ENCODE results near the gene CYB5A. TPM values are rescaled to one million over a fixed set of nuclear protein-coding genes. Genes with fewer than 3 reads are reported as not detected.

CYB5A gene
- total RNA-seq, 1 donor from 2014 or later = 53.2 TPM

DNA sequence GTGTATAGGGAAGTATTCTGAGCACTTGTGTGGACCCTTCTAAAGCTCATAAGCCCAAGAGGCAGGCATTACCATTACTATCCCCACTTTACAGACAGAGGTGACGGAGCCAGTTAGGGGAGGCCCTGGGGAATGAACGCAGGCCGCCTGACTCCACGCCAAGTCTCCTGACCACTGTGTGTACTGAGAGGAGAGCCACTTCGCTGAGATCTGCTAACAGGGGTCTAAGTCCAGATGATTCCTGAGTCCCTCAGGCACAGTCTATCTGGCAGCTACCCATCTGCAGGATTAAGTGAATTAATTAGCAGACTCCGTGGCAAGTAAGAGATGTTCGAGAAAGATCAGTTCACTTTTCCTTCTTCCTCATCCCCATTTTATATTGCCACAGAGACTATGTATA is 13.7 kb downstream of the CYB5A start:
- Histone ChIP-seq H3K27me3 (ENCODE audit: control insufficient read depth, insufficient read depth, low read length) (no peaks in the 10 kb centered on the region), H3K36me3 (ENCODE audit: control insufficient read depth, insufficient read depth, low read length) (no peaks in the 10 kb centered on the region), H3K4me3 (ENCODE audit: low read depth, low read length) (no peak overlapping the region)
- DNase-seq (ENCODE audit: low read depth) (no peak), FAIRE-seq (no peak)
- TF ChIP-seq, protein P1, sequence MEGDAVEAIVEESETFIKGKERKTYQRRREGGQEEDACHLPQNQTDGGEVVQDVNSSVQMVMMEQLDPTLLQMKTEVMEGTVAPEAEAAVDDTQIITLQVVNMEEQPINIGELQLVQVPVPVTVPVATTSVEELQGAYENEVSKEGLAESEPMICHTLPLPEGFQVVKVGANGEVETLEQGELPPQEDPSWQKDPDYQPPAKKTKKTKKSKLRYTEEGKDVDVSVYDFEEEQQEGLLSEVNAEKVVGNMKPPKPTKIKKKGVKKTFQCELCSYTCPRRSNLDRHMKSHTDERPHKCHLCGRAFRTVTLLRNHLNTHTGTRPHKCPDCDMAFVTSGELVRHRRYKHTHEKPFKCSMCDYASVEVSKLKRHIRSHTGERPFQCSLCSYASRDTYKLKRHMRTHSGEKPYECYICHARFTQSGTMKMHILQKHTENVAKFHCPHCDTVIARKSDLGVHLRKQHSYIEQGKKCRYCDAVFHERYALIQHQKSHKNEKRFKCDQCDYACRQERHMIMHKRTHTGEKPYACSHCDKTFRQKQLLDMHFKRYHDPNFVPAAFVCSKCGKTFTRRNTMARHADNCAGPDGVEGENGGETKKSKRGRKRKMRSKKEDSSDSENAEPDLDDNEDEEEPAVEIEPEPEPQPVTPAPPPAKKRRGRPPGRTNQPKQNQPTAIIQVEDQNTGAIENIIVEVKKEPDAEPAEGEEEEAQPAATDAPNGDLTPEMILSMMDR (IDR thresholded peaks at IDR 0.05; ENCODE audit: insufficient read depth, low read length, severe bottlenecking) = no peak

DNA sequence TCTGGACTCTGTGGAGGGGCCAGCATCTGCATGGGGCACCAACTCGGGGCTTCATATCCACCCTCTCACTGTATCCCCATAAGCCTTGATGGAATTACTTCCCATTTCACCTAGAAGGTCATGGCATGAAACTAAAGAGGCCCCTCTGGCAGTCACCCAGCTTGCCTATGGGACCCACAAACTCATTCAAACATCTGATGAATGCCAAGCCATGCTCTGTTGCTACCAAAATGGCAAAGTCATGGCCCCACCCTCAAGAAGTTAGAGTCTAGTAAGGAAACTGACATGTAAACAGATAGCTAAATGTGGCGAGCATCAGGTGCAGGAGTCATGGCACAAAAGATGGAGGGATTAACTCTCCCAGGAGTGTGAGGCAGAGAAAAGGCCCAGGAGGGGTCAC is 14.5 kb downstream of the CYB5A start:
- no peak for FAIRE-seq
- no peak for DNase-seq (ENCODE audit: low read depth)
- TF ChIP-seq, protein P1 (IDR thresholded peaks at IDR 0.05; ENCODE audit: insufficient read depth, low read length, severe bottlenecking) = no peak
- Histone ChIP-seq H3K36me3 (ENCODE audit: control insufficient read depth, insufficient read depth, low read length) (no peaks in the 10 kb centered on the region), H3K27me3 (ENCODE audit: control insufficient read depth, insufficient read depth, low read length) (no peaks in the 10 kb centered on the region), H3K4me3 (ENCODE audit: low read depth, low read length) (no peak overlapping the region)

DNA sequence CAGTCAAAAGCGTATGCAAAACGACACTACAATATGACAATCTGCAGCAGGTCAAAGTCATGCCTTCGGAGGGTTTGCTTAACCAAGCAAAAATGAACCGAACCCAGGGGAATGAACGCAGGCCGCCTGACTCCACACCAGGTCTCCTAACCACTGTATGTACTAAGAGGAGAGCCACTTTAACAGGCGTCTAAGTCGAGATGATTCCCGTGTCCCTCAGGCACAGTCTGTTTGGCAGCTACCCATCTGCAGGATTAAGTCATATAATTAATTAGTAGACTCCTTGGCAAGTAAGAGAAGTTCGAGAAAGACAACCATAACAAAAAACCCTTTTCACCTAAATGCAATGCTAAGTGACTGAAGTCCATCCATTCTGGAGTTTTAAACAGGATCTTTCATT is 15.2 kb downstream of the CYB5A start:
- Histone ChIP-seq H3K4me3 (ENCODE audit: low read depth, low read length) (no peak overlapping the region), H3K27me3 (ENCODE audit: control insufficient read depth, insufficient read depth, low read length) (no peaks in the 10 kb centered on the region), H3K36me3 (ENCODE audit: control insufficient read depth, insufficient read depth, low read length) (no peaks in the 10 kb centered on the region)
- FAIRE-seq (no peak), DNase-seq (ENCODE audit: low read depth) (no peak)
- TF ChIP-seq, protein P1 (IDR thresholded peaks at IDR 0.05; ENCODE audit: insufficient read depth, low read length, severe bottlenecking) = no peak

DNA sequence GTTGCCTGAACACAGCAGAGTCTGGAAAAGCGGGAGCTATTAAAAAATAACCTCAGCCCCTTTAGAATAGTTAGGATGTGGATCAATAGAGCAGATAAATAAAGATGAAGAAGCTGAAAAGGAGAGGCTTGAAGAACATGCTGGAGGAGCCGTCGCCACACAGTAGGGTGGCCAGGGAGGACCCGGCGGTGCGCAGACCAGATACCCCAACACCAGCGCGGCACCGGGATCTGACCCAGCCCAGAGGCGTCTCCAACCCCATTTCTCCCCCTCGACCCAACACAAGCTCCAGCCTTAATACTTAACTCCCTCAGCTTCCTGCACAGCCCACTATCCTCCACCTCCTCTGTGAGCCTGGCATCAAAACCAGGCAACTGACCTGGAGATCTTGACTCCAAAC is 16.0 kb downstream of the CYB5A start:
- no peaks in the 10 kb centered on the region for H3K27me3 ChIP-seq (ENCODE audit: control insufficient read depth, insufficient read depth, low read length)
- H3K36me3 ChIP-seq (ENCODE audit: control insufficient read depth, insufficient read depth, low read length) = no peaks in the 10 kb centered on the region
- no peak for FAIRE-seq
- TF ChIP-seq, protein P1 (IDR thresholded peaks at IDR 0.05; ENCODE audit: insufficient read depth, low read length, severe bottlenecking) = no peak
- DNase-seq (ENCODE audit: low read depth) = no peak
- no peak overlapping the region for H3K4me3 ChIP-seq (ENCODE audit: low read depth, low read length)

DNA sequence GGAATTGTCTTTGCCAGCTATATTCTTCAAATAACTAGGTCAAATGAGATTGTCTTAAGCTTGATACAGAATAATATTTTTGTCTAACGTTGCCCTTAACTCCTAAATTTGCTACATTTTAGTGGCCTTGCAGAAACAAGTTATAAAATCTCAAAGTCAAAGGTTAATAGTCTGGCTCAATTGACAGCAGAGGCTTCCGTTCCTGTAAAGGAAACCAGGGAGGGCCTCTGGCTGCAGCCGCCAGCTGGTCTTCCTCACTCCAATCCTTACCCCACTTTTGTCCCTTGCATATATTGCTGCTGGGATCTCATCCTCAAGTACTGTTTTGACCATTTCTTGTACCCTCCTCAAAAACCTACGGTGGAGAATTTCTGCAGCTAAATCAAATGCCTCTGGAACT is 17.1 kb downstream of the CYB5A start:
- no peak overlapping the region for H3K4me3 ChIP-seq (ENCODE audit: low read depth, low read length)
- TF ChIP-seq, protein P1 (IDR thresholded peaks at IDR 0.05; ENCODE audit: insufficient read depth, low read length, severe bottlenecking) = no peak
- DNase-seq (ENCODE audit: low read depth) (no peak), FAIRE-seq (no peak)
- H3K27me3 ChIP-seq (ENCODE audit: control insufficient read depth, insufficient read depth, low read length) = no peaks in the 10 kb centered on the region
- no peaks in the 10 kb centered on the region for H3K36me3 ChIP-seq (ENCODE audit: control insufficient read depth, insufficient read depth, low read length)

DNA sequence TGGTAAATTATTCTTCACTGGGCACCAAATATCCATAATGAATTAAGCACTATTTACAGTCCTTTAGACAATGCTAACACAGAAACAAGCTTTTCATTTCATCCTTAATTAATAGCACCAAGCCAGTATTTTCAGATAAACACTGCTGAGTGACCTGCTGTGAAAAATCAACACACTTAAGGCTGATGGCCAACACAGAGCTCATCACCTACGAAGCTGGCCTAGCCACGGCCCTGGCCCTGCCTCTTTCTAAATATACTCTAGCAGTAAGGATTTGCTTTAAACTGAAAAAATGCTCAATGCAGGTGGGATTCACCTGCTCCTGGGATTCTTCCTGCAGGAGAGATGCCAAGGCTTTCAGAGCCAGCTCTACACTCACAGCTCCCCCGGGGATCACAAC is 18.4 kb downstream of the CYB5A start:
- DNase-seq (ENCODE audit: low read depth) (no peak), FAIRE-seq (no peak)
- Histone ChIP-seq H3K36me3 (ENCODE audit: control insufficient read depth, insufficient read depth, low read length) (no peaks in the 10 kb centered on the region), H3K27me3 (ENCODE audit: control insufficient read depth, insufficient read depth, low read length) (no peaks in the 10 kb centered on the region), H3K4me3 (ENCODE audit: low read depth, low read length) (no peak overlapping the region)
- TF ChIP-seq, protein P1 (IDR thresholded peaks at IDR 0.05; ENCODE audit: insufficient read depth, low read length, severe bottlenecking) = no peak
